MM.1S (cell line): ENCODE data around the gene WASL.
"Not testable (repeated sequence)": the region's sequence is repeated elsewhere in the genome, so short reads cannot be mapped to it uniquely, and the experiment has no call there.

Source experiments
- EZH2 ChIP-seq: fragments of 300-600 bp; sonication (generic); optimal IDR thresholded peaks from 2 replicates; pipeline ENCODE3; 2017; ENCODE audit warnings: low read depth, mild to moderate bottlenecking, antibody characterized with exemption, low read length, mixed read lengths
- EZH2phosphoT487 ChIP-seq: fragments of 300-600 bp; sonication (generic); IDR thresholded peaks from 2 replicates; pipeline ENCODE4 v1.6.1; 2018; ENCODE audit warnings: antibody characterized with exemption, low read length

DNA sequence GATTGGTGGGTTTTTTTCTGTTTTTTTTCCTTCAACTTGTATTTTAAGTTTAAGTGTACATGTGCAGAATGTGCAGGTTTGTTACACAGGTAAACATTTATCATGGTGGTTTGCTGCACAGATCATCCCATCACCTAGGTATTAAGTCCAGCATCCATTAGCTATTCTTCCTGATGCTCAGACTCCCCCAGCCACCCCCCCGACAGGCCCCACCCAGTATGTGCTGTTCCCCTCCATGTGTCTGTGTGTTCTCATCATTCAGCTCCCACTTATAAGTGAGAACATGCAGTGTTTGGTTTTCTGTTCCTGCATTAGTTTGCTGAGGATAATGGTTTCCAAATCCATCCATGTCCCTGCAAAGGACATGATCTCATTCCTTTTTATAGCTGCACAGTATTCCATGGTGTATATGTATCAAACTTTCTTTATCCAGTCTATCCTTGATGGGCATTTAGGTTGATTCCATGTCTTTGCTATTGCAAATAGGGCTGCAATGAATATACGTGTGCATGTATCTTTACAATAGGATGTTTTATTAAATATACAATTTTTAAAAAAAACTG lies 114.7 kb downstream of the WASL start:
- TF ChIP-seq EZH2phosphoT487, EZH2: not testable (repeated sequence)
